B cell (primary cell): ENCODE data around the gene STK35. TPM values are rescaled to one million over a fixed set of nuclear protein-coding genes. Genes with fewer than 3 reads are reported as not detected.

ENCODE experiments used
- ATAC-seq: fragments of 200-7000 bp; cut with Tn5 transposase; one replicate; pipeline ENCODE4 v1.10.0; 2021; ENCODE audit warnings: low read depth, mild to moderate bottlenecking, moderate number of reproducible peaks, moderate library complexity
- CTCF ChIA-PET: fragments of 350-600 bp; sonication (Branson Sonifier 250); formaldehyde crosslinking; loops from one replicate; lab custom pipeline; 2021; ENCODE audit warnings: antibody characterized with exemption, inconsistent platforms; lab: Charles Lee
- POLR2A ChIA-PET: fragments of 350-600 bp; sonication (Branson Sonifier 250); formaldehyde crosslinking; loops from one replicate; lab custom pipeline; 2021; ENCODE audit warnings: antibody characterized with exemption; lab: Charles Lee
- DNase-seq: peaks from one replicate; pipeline ENCODE4 v3.0.0; 2013
- H2AFZ ChIP-seq: 2 replicates; pipeline ENCODE4 v1.6.1; 2012; ENCODE audit warnings: mild to moderate bottlenecking, low read depth, low read length; ENCODE audit not compliant: insufficient read depth, poor library complexity, severe bottlenecking
- H3K27ac ChIP-seq, 2 donors: 1 replicate in 1 of 2; 2 replicates in 1 of 2; pipeline ENCODE4 v1.5.1; 2012 to 2013; ENCODE audit warnings: low read length in 2 of 2, mild to moderate bottlenecking in 2 of 2, moderate library complexity in 1 of 2
- H3K27me3 ChIP-seq, 4 experiments: fragments of 200-600 bp in 1 of 4; sonication (generic) in 1 of 4; replicated peaks in 1 of 4; 1 replicate in 2 of 4; 2 replicates in 2 of 4; pipeline versions ENCODE4 v1.6.1 to v1.7.0; 2013 to 2016; ENCODE audit warnings: low read length in 3 of 4, mild to moderate bottlenecking in 2 of 4, mixed read lengths in 1 of 4, moderate library complexity in 1 of 4; ENCODE audit not compliant: insufficient read depth in 4 of 4, control insufficient read depth in 3 of 4; ENCODE audit errors: control extremely low read depth in 1 of 4
- H3K36me3 ChIP-seq, 2 experiments: replicated peaks in 1 of 2; 1 replicate in 1 of 2; 2 replicates in 1 of 2; pipeline versions ENCODE4 v1.6.1 to v1.7.1; 2013; ENCODE audit warnings: low read length in 1 of 2; ENCODE audit not compliant: insufficient read depth in 2 of 2, control insufficient read depth in 1 of 2; ENCODE audit errors: control extremely low read depth in 1 of 2, extremely low read depth in 1 of 2
- H3K4me1 ChIP-seq, 2 donors: fragments of 200-600 bp in 1 of 2; sonication (generic) in 1 of 2; 1 replicate in 1 of 2; 2 replicates in 1 of 2; pipeline versions ENCODE4 v1.5.1 to v1.6.1; 2013 to 2017; ENCODE audit warnings: low read length in 2 of 2; ENCODE audit not compliant: control insufficient read depth in 2 of 2, insufficient read depth in 2 of 2
- H3K4me2 ChIP-seq: replicated peaks from 2 replicates; pipeline ENCODE3; 2012; ENCODE audit warnings: mild to moderate bottlenecking, low read depth, low read length; ENCODE audit not compliant: poor library complexity, severe bottlenecking
- H3K4me3 ChIP-seq, 5 experiments: fragments of 200-600 bp in 1 of 5; sonication (generic) in 1 of 5; 1 replicate in 3 of 5; 2 replicates in 2 of 5; pipeline versions ENCODE4 v1.5.1 to v1.7.0; 2011 to 2016; ENCODE audit warnings: low read length in 4 of 5, mild to moderate bottlenecking in 4 of 5, low read depth in 2 of 5, control low read depth in 1 of 5, moderate library complexity in 1 of 5; ENCODE audit not compliant: insufficient read depth in 1 of 5; ENCODE audit errors: control extremely low read depth in 1 of 5, extremely low read depth in 1 of 5
- H3K79me2 ChIP-seq: fragments of 200-600 bp; sonication (generic); one replicate; pipeline ENCODE4 v1.6.0; 2016; ENCODE audit warnings: low read length; ENCODE audit not compliant: control insufficient read depth, insufficient read depth
- H3K9ac ChIP-seq: fragments of 200-600 bp; sonication (generic); 2 replicates; pipeline ENCODE4 v1.6.1; 2017; ENCODE audit warnings: mild to moderate bottlenecking, low read length, moderate library complexity
- H3K9me3 ChIP-seq, 3 donors: one replicate each; pipeline versions ENCODE4 v1.6.1 to v1.7.1; 2013; ENCODE audit warnings: low read length in 2 of 3; ENCODE audit not compliant: control insufficient read depth in 2 of 3, insufficient read depth in 1 of 3; ENCODE audit errors: control extremely low read depth in 1 of 3
- H4K20me1 ChIP-seq: 2 replicates; pipeline ENCODE4 v1.6.0; 2012; ENCODE audit warnings: mild to moderate bottlenecking, low read length; ENCODE audit not compliant: insufficient read depth, control insufficient read depth, poor library complexity, severe bottlenecking
- H3K27ac Mint-ChIP-seq: one replicate; pipeline ENCODE4 v1.8.0; 2021; ENCODE audit warnings: mixed read lengths
- H3K27me3 Mint-ChIP-seq: one replicate; pipeline ENCODE4 v1.8.0; 2021; ENCODE audit warnings: mixed read lengths
- H3K4me1 Mint-ChIP-seq: one replicate; pipeline ENCODE4 v1.8.0; 2021; ENCODE audit warnings: mixed read lengths
- H3K4me3 Mint-ChIP-seq: one replicate; pipeline ENCODE4 v1.8.0; 2021; ENCODE audit warnings: mixed read lengths
- H3K9me3 Mint-ChIP-seq: one replicate; pipeline ENCODE4 v1.8.0; 2022; ENCODE audit warnings: mixed read lengths; ENCODE audit not compliant: insufficient read depth
- CTCF ChIP-seq: fragments of 200-600 bp; IDR thresholded peaks from one replicate; pipeline ENCODE4 v1.8.0; 2022; ENCODE audit warnings: antibody characterized with exemption, mild to moderate bottlenecking
- EZH2 ChIP-seq: IDR thresholded peaks from 2 replicates; pipeline ENCODE4 v1.6.1; 2012; ENCODE audit warnings: borderline replicate concordance, low read depth, mild to moderate bottlenecking, moderate library complexity, low read length; ENCODE audit not compliant: insufficient read depth, poor library complexity, severe bottlenecking
- WGBS: methylation state at CpG from one replicate; pipeline ENCODE4 v1.1.5; 2013; ENCODE audit warnings: missing lambda C conversion rate; ENCODE audit not compliant: insufficient coverage; 5-methylcytosine and 5-hydroxymethylcytosine counted together
- intact Hi-C: fragments of 100-400 bp; cut with micrococcal nuclease; formaldehyde crosslinking; loops from one replicate; pipeline ENCODE4 v1.10.0; 2022
- polyA plus RNA-seq: library from polyadenylated mRNA; depleted of rRNA; stranded (reverse); fragments of >200 nt; gene quantifications from 2 replicates; pipeline ENCODE4 v1.2.3, GENCODE V29; 2012
- total RNA-seq, 2 donors: library from RNA; stranded (reverse); fragments of 120-200 nt in 1 of 2; gene quantifications; 1 replicate in 1 of 2; 2 replicates in 1 of 2; pipeline versions ENCODE4 v1.2.3 to v1.2.4, GENCODE V29; 2013 to 2022

STK35 gene
- total and polyA plus RNA-seq, 2 donors (not counting 1 experiment from before 2014, with no cell fraction given): 12.8 to 23.9 TPM

GRCh38 chr20:2051946-2052345 lies 49.7 kb upstream of the STK35 start:
- Histone ChIP-seq H3K36me3 (no peaks in the 10 kb centered on the region), H4K20me1 (no peaks in the 10 kb centered on the region), H3K4me1 (no peaks in the 10 kb centered on the region), H3K79me2 (no peaks in the 10 kb centered on the region), H3K9ac (no peak overlapping the region), H3K4me2 (no peak overlapping the region), H2AFZ (no peak overlapping the region), H3K4me3 (no peak overlapping the region), H3K9me3 (peaks cover 0 to 7% (median 3%) of the 10 kb centered on the region in 3 donors), H3K27me3 (peaks cover 0 to 12% (median 2%) of the 10 kb centered on the region in 4 experiments), H3K27ac (no peak overlapping the region)
- no peaks in the 10 kb centered on the region for H3K9me3 Mint-ChIP-seq
- H3K4me1 Mint-ChIP-seq: no peaks in the 10 kb centered on the region
- H3K27me3 Mint-ChIP-seq: peaks cover 67% of the 10 kb centered on the region
- no peak for TF ChIP-seq CTCF
- no peak for TF ChIP-seq EZH2
- intact Hi-C loops: no loop called here
- DNase-seq: no peak
- WGBS: 60% methylated on average over 1 of the region's 2 CpGs
- ChIA-PET POLR2A (no interaction called here), CTCF (interaction anchor here (0.7 to 1.4 kb wide), 2 partner anchors 250 to 275 kb away, joined by 3 to 4 read pairs; no protein-coding TSS in a partner anchor)
- H3K4me3 Mint-ChIP-seq: no peak overlapping the region
- no peak for ATAC-seq
- no peak overlapping the region for H3K27ac Mint-ChIP-seq

GRCh38 chr20:2052741-2053140 lies 48.9 kb upstream of the STK35 start:
- Histone ChIP-seq H3K36me3 (no peaks in the 10 kb centered on the region), H3K9me3 (peaks cover 0 to 13% (median 3%) of the 10 kb centered on the region in 3 donors), H3K4me1 (no peaks in the 10 kb centered on the region), H3K4me2 (no peak overlapping the region), H2AFZ (no peak overlapping the region), H4K20me1 (no peaks in the 10 kb centered on the region), H3K27me3 (peaks cover 0 to 12% (median 3%) of the 10 kb centered on the region in 4 experiments), H3K4me3 (no peak overlapping the region), H3K9ac (no peak overlapping the region), H3K27ac (no peak overlapping the region), H3K79me2 (no peaks in the 10 kb centered on the region)
- ChIA-PET CTCF (interaction anchor here (0.7 to 1.5 kb wide), 2 partner anchors 8 to 276 kb away, joined by 3 read pairs; no protein-coding TSS in a partner anchor), POLR2A (no interaction called here)
- H3K4me3 Mint-ChIP-seq: no peak overlapping the region
- H3K27ac Mint-ChIP-seq: no peak overlapping the region
- DNase-seq: no peak
- TF ChIP-seq CTCF (no peak), EZH2 (no peak)
- intact Hi-C loops: no loop called here
- 87% methylated on average over 1 of the region's 1 CpG for WGBS
- H3K9me3 Mint-ChIP-seq: peaks cover under 1% of the 10 kb centered on the region
- peaks cover 72% of the 10 kb centered on the region for H3K27me3 Mint-ChIP-seq
- no peak for ATAC-seq
- no peaks in the 10 kb centered on the region for H3K4me1 Mint-ChIP-seq
